ENCODE measurements around the gene SGCD.

The SGCD gene

GRCh38 chr5:156755421-156756087 is 428.6 kb downstream of the SGCD start:
- H3K4me3 ChIP-seq (ENCODE audit: low read depth, low read length): no peak overlapping the region

GRCh38 chr5:156758011-156758791 is 431.2 kb downstream of the SGCD start:
- no peak overlapping the region for H3K4me3 ChIP-seq (ENCODE audit: low read depth, low read length)

GRCh38 chr5:156759156-156759555 is 432.2 kb downstream of the SGCD start:
- H3K4me3 ChIP-seq (ENCODE audit: low read depth, low read length): no peak overlapping the region

- H3K4me3 ChIP-seq (ENCODE audit: low read depth, low read length): no peak overlapping the region
Measured at GRCh38 chr5:156762771-156763170, 435.8 kb downstream of the SGCD start.

- H3K4me3 ChIP-seq (ENCODE audit: low read depth, low read length): no peak overlapping the region
Measured at GRCh38 chr5:156764176-156764971, 437.4 kb downstream of the SGCD start.

- no peak overlapping the region for H3K4me3 ChIP-seq (ENCODE audit: low read depth, low read length)
Measured at GRCh38 chr5:156774273-156774672, 447.3 kb downstream of the SGCD start.

- H3K4me3 ChIP-seq (ENCODE audit: low read depth, low read length): no peak overlapping the region
Measured at GRCh38 chr5:156778139-156778706, 451.3 kb downstream of the SGCD start.

- H3K4me3 ChIP-seq (ENCODE audit: low read depth, low read length): no peak overlapping the region
Measured at GRCh38 chr5:156778752-156779151, 451.8 kb downstream of the SGCD start.

GRCh38 chr5:156779436-156779835 is 452.5 kb downstream of the SGCD start:
- no peak overlapping the region for H3K4me3 ChIP-seq (ENCODE audit: low read depth, low read length)

- H3K4me3 ChIP-seq (ENCODE audit: low read depth, low read length): no peak overlapping the region
Measured at GRCh38 chr5:156783092-156783491, 456.1 kb downstream of the SGCD start.

- no peak overlapping the region for H3K4me3 ChIP-seq (ENCODE audit: low read depth, low read length)
Measured at GRCh38 chr5:156794687-156795086, 467.7 kb downstream of the SGCD start.

GRCh38 chr5:156798201-156798600 is 471.2 kb downstream of the SGCD start:
- H3K4me3 ChIP-seq (ENCODE audit: low read depth, low read length): no peak overlapping the region

GRCh38 chr5:156799171-156799570 is 472.2 kb downstream of the SGCD start:
- no peak overlapping the region for H3K4me3 ChIP-seq (ENCODE audit: low read depth, low read length)

GRCh38 chr5:156800929-156801328 is 474.0 kb downstream of the SGCD start:
- H3K4me3 ChIP-seq (ENCODE audit: low read depth, low read length): no peak overlapping the region

GRCh38 chr5:156802501-156802900 is 475.5 kb downstream of the SGCD start:
- H3K4me3 ChIP-seq (ENCODE audit: low read depth, low read length): no peak overlapping the region

GRCh38 chr5:156803404-156803803 is 476.4 kb downstream of the SGCD start:
- no peak overlapping the region for H3K4me3 ChIP-seq (ENCODE audit: low read depth, low read length)

- no peak overlapping the region for H3K4me3 ChIP-seq (ENCODE audit: low read depth, low read length)
Measured at GRCh38 chr5:156812959-156813358, 486.0 kb downstream of the SGCD start.

GRCh38 chr5:156815988-156816599 is 489.1 kb downstream of the SGCD start:
- no peak overlapping the region for H3K4me3 ChIP-seq (ENCODE audit: low read depth, low read length)
